Parathyroid adenoma (tissue), 2 donors: Measurements from ENCODE around the gene ERMARD.

Experiments
- H2AFZ ChIP-seq: fragments of 300-600 bp; sonication (generic); one replicate; pipeline ENCODE4 v1.7.0; 2017; ENCODE audit warnings: antibody characterized with exemption, mild to moderate bottlenecking
- H3K27ac ChIP-seq: fragments of 300-600 bp; sonication (generic); one replicate; pipeline ENCODE4 v1.7.0; 2017
- H3K27me3 ChIP-seq: fragments of 300-600 bp; sonication (generic); one replicate; pipeline ENCODE4 v1.7.0; 2017; ENCODE audit warnings: low read length; ENCODE audit not compliant: control insufficient read depth, insufficient read depth
- H3K36me3 ChIP-seq: fragments of 300-600 bp; sonication (generic); one replicate; pipeline ENCODE4 v1.7.0; 2017; ENCODE audit warnings: low read length; ENCODE audit not compliant: control insufficient read depth, insufficient read depth
- H3K4me1 ChIP-seq: fragments of 300-600 bp; sonication (generic); one replicate; pipeline ENCODE4 v1.7.0; 2017; ENCODE audit warnings: control low read depth
- H3K4me2 ChIP-seq: fragments of 300-600 bp; sonication (generic); one replicate; pipeline ENCODE4 v1.7.0; 2017; ENCODE audit warnings: low read length
- H3K4me3 ChIP-seq: fragments of 300-600 bp; sonication (generic); one replicate; pipeline ENCODE4 v1.7.0; 2017; ENCODE audit warnings: low read depth, low read length
- H3K79me2 ChIP-seq: fragments of 300-600 bp; sonication (generic); one replicate; pipeline ENCODE4 v1.7.0; 2017; ENCODE audit warnings: control low read depth
- H3K9ac ChIP-seq: fragments of 300-600 bp; sonication (generic); one replicate; pipeline ENCODE4 v1.7.0; 2017; ENCODE audit warnings: mild to moderate bottlenecking
- H3K9me3 ChIP-seq: fragments of 300-600 bp; sonication (generic); one replicate; pipeline ENCODE4 v1.7.0; 2017; ENCODE audit warnings: low read length; ENCODE audit not compliant: control insufficient read depth
- CTCF ChIP-seq: fragments of 300-600 bp; sonication (generic); IDR thresholded peaks from one replicate; pipeline ENCODE4 v1.7.0; 2017; ENCODE audit warnings: antibody characterized with exemption, mild to moderate bottlenecking
- donor health status: primary hyperparathyroidism.

ERMARD gene

GRCh38 chr6:169830876-169831275 is 79.5 kb downstream of the ERMARD start:
- Histone ChIP-seq H3K4me3 (no peak overlapping the region), H3K36me3 (no peaks in the 10 kb centered on the region), H3K4me1 (no peaks in the 10 kb centered on the region), H3K27ac (no peak overlapping the region), H3K9me3 (no peaks in the 10 kb centered on the region), H3K27me3 (no peaks in the 10 kb centered on the region), H3K79me2 (no peaks in the 10 kb centered on the region), H3K4me2 (no peak overlapping the region), H3K9ac (no peak overlapping the region), H2AFZ (no peak overlapping the region)
- no peak for TF ChIP-seq CTCF
